IPS-18c (cell line): Measurements from ENCODE around the gene SLCO1C1.

Experiments
- H3K4me3 ChIP-seq: 2 replicates; pipeline ENCODE4 v1.7.0; 2013; ENCODE audit warnings: low read depth, mild to moderate bottlenecking, low read length, moderate library complexity; ENCODE audit not compliant: insufficient read depth
- H3K9me3 ChIP-seq: one replicate; pipeline ENCODE4 v1.6.1; 2013; ENCODE audit warnings: mild to moderate bottlenecking, low read length, moderate library complexity; ENCODE audit not compliant: control insufficient read depth, insufficient read depth

Gene SLCO1C1

GRCh38 chr12:20695232-20695631 lies at the start of gene SLCO1C1:
Gene SLCO1C1 (plus strand): TSS chr12:20695332. CDS start chr12:20699577, 4,245 bp downstream.
- H3K4me3 ChIP-seq, result no peak within 1 kb of the TSS
- no peaks in the 10 kb centered on the region for H3K9me3 ChIP-seq

GRCh38 chr12:20646239-20646827 lies 48.8 kb upstream of the SLCO1C1 start:
- Histone ChIP-seq H3K9me3 (no peaks in the 10 kb centered on the region), H3K4me3 (no peak overlapping the region)

- Histone ChIP-seq H3K9me3 (no peaks in the 10 kb centered on the region), H3K4me3 (no peak overlapping the region)
Measured at GRCh38 chr12:20653871-20654270, 41.3 kb upstream of the SLCO1C1 start.

- H3K4me3 ChIP-seq, result no peak overlapping the region
- peaks cover 9% of the 10 kb centered on the region for H3K9me3 ChIP-seq
Measured at GRCh38 chr12:20656600-20656999, 38.5 kb upstream of the SLCO1C1 start.

- no peak overlapping the region for H3K4me3 ChIP-seq
- peaks cover 9% of the 10 kb centered on the region for H3K9me3 ChIP-seq
Measured at GRCh38 chr12:20657496-20657895, 37.6 kb upstream of the SLCO1C1 start.

GRCh38 chr12:20681334-20681733 lies 13.8 kb upstream of the SLCO1C1 start:
- Histone ChIP-seq H3K9me3 (no peaks in the 10 kb centered on the region), H3K4me3 (no peak overlapping the region)

GRCh38 chr12:20696181-20696905 lies 1.2 kb downstream of the SLCO1C1 start:
- Histone ChIP-seq H3K4me3 (no peak overlapping the region), H3K9me3 (no peaks in the 10 kb centered on the region)

GRCh38 chr12:20701106-20701505 lies 6.0 kb downstream of the SLCO1C1 start:
- no peaks in the 10 kb centered on the region for H3K9me3 ChIP-seq
- no peak overlapping the region for H3K4me3 ChIP-seq

- no peaks in the 10 kb centered on the region for H3K9me3 ChIP-seq
- no peak overlapping the region for H3K4me3 ChIP-seq
Measured at GRCh38 chr12:20704860-20705259, 9.7 kb downstream of the SLCO1C1 start.

- Histone ChIP-seq H3K4me3 (no peak overlapping the region), H3K9me3 (no peaks in the 10 kb centered on the region)
Measured at GRCh38 chr12:20711846-20712245, 16.7 kb downstream of the SLCO1C1 start.

- Histone ChIP-seq H3K4me3 (no peak overlapping the region), H3K9me3 (no peaks in the 10 kb centered on the region)
Measured at GRCh38 chr12:20716037-20716436, 20.9 kb downstream of the SLCO1C1 start.

- Histone ChIP-seq H3K4me3 (no peak overlapping the region), H3K9me3 (no peaks in the 10 kb centered on the region)
Measured at GRCh38 chr12:20716985-20717384, 21.9 kb downstream of the SLCO1C1 start.

GRCh38 chr12:20718294-20718693 lies 23.2 kb downstream of the SLCO1C1 start:
- Histone ChIP-seq H3K4me3 (no peak overlapping the region), H3K9me3 (no peaks in the 10 kb centered on the region)

GRCh38 chr12:20722142-20722541 lies 27.0 kb downstream of the SLCO1C1 start:
- H3K4me3 ChIP-seq, result no peak overlapping the region
- H3K9me3 ChIP-seq, result no peaks in the 10 kb centered on the region

- no peak overlapping the region for H3K4me3 ChIP-seq
- H3K9me3 ChIP-seq, result no peaks in the 10 kb centered on the region
Measured at GRCh38 chr12:20731274-20731673, 36.1 kb downstream of the SLCO1C1 start.

- H3K4me3 ChIP-seq, result no peak overlapping the region
- H3K9me3 ChIP-seq, result no peaks in the 10 kb centered on the region
Measured at GRCh38 chr12:20740972-20741371, 45.8 kb downstream of the SLCO1C1 start.

- no peaks in the 10 kb centered on the region for H3K9me3 ChIP-seq
Measured at GRCh38 chr12:20748198-20748597, 53.1 kb downstream of the SLCO1C1 start.

GRCh38 chr12:20751046-20751445 lies 55.9 kb downstream of the SLCO1C1 start:
- Histone ChIP-seq H3K9me3 (no peaks in the 10 kb centered on the region), H3K4me3 (no peak overlapping the region)

More at GRCh38 chr12:20748198-20748597, 53.1 kb downstream of the SLCO1C1 start:
- H3K4me3 ChIP-seq, result no peak overlapping the region

- Histone ChIP-seq H3K9me3 (no peaks in the 10 kb centered on the region), H3K4me3 (no peak overlapping the region)
Measured at GRCh38 chr12:20777420-20777819, 82.3 kb downstream of the SLCO1C1 start.
